ENCODE results near the gene GNAZ. TPM values are rescaled to one million over a fixed set of nuclear protein-coding genes. Genes with fewer than 3 reads are reported as not detected.
A peak's percentile ranks its signal among the peaks of the same experiment; 100 is the strongest.

The GNAZ gene
- total and polyA plus RNA-seq, 7 experiments from 2014 or later = 0.12 to 2.0 (median 0.31) TPM; not detected in 3

DNA sequence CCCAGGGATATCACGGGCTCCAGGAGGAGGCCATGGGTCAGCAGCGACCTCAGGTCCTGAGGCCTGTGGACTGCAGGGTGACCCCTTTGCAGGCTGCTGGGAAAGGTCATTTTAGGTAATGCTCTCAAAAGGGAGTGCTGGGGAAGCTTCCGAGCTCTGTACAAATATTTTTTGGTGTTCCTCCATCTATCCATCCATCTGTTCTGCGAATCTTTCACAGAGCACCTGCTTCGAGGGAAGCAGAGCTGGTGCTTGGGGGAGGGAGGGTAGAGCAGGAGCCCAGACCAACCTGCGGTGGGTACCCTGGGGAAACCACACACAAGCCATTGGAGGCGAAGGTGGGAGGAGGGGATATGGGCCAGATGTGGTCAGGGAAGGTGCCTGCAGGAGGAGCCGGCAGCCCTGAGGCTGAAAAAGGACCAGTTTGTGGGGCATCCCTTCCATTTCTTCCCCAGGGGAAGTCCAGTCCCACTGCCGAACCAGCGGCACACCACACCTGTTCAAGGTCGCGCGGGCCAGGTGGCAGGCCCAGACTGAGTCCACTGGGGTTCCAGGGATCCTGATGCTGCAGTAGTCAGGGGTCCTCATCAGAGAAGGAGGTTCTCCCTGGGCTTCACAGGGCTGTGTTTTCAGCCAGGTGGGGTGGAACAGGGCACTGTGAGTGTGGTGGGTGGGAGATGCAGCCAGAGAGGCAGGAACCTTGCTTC is 13.1 kb downstream of the GNAZ start:
- Mint-ChIP-seq H3K9me3 (no peaks in the 10 kb centered on the region), H3K27ac (no peak overlapping the region), H3K27me3 (peaks cover 0 to 6% (median 0%) of the 10 kb centered on the region in 5 donors), H3K4me1 (peaks cover 0 to 9% (median 3%) of the 10 kb centered on the region in 7 donors), H3K36me3 (no peaks in the 10 kb centered on the region), H3K4me3 (no peak overlapping the region)
- intact Hi-C loops (cut with micrococcal nuclease) = no loop called here
- no peaks in the 10 kb centered on the region for H3K4me1 ChIP-seq (ENCODE audit: control insufficient read depth in 2 of 2, insufficient read depth in 2 of 2, low read length in 2 of 2)
- no peak for ATAC-seq
- ChIA-PET POLR2A (no interaction called here), CTCF (no interaction called here)
- no peaks in the 10 kb centered on the region for H3K9me3 ChIP-seq (ENCODE audit: control insufficient read depth in 2 of 3, low read length in 3 of 3)
- H3K27ac ChIP-seq (ENCODE audit: low read depth, low read length) = no peak overlapping the region
- DNase-seq = no peak
- no peaks in the 10 kb centered on the region for H3K27me3 ChIP-seq (ENCODE audit: control insufficient read depth in 2 of 2, insufficient read depth in 2 of 2, low read length in 2 of 2)
- H3K4me3 ChIP-seq (ENCODE audit: low read length) = no peak overlapping the region
- H3K36me3 ChIP-seq (ENCODE audit: control insufficient read depth in 2 of 3, insufficient read depth in 3 of 3, low read length in 3 of 3) = no peaks in the 10 kb centered on the region

DNA sequence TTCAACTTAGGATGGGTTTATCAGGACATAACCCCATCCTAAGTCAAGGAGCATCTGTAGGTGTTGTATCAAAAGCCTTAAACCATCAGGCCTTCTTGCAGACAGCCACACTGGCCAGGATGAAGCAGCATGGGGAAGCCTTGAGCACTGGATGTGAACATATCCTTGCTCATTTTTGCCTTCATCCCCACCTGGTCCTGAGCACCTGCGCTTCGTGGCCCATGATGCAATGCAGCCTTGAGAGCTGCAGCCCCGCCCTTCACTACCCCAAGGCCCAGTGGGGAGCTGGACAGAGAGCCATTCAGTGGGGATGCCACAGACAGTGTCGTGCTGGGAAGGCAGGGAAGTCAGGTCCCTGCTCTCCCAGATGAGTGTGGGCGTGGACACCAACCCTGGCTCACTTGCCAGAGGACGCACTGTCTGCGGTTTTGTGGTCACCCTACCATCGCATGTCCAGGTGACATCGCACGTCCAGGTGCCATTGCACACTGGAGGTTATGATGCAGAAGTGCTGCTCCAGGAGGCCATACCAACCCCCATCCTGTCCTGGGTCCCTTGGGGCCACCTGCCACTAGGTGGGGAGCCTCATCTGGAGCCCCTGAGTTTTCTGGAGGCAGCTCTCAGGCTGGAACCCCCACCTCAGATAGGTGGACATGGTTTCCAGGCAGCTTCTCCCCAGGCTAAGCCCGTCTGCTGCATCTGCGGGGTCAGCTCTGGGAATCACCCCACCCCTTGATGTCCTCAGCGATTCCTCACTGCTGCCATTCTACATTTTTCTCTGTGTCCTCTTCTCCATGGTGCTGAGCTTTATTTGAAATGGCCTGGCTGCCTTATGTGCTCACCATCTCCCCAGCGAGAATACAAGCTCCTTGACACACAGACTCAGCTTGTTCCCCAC is 14.4 kb downstream of the GNAZ start:
- intact Hi-C loops (cut with micrococcal nuclease) = no loop called here

DNA sequence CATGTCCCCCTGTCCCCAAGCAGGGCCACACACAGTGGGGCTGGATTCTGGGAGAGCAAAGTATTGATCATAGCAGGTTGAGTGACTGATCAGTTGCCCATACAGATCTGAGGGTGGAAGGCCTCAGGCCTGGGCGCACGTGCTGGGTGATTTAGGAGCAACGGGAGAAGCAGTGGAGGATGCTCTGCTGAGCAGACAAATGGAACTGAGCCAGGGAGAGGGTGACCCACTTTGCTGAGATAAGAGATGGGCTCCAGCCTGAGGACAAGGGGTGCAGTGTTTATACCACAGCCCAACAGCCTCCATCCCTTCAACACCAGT is 15.0 kb downstream of the GNAZ start:
- DNase-seq = no peak
- Mint-ChIP-seq H3K36me3 (no peaks in the 10 kb centered on the region), H3K4me1 (peaks cover 0 to 9% (median 3%) of the 10 kb centered on the region in 7 donors), H3K4me3 (no peak overlapping the region), H3K27ac (no peak overlapping the region), H3K9me3 (no peaks in the 10 kb centered on the region), H3K27me3 (peaks cover 0 to 6% (median 0%) of the 10 kb centered on the region in 5 donors)
- Histone ChIP-seq H3K4me3 (ENCODE audit: low read length) (no peak overlapping the region), H3K4me1 (ENCODE audit: control insufficient read depth in 2 of 2, insufficient read depth in 2 of 2, low read length in 2 of 2) (no peaks in the 10 kb centered on the region), H3K9me3 (ENCODE audit: control insufficient read depth in 2 of 3, low read length in 3 of 3) (no peaks in the 10 kb centered on the region), H3K27me3 (ENCODE audit: control insufficient read depth in 2 of 2, insufficient read depth in 2 of 2, low read length in 2 of 2) (no peaks in the 10 kb centered on the region), H3K27ac (ENCODE audit: low read depth, low read length) (no peak overlapping the region), H3K36me3 (ENCODE audit: control insufficient read depth in 2 of 3, insufficient read depth in 3 of 3, low read length in 3 of 3) (no peaks in the 10 kb centered on the region)
- ATAC-seq = no peak
- ChIA-PET POLR2A (no interaction called here), CTCF (no interaction called here)
- intact Hi-C loops (cut with micrococcal nuclease) = no loop called here

More for the DNA sequence above, 14.4 kb downstream of the GNAZ start:
- Mint-ChIP-seq H3K4me3 (no peak overlapping the region), H3K9me3 (no peaks in the 10 kb centered on the region), H3K27me3 (peaks cover 0 to 6% (median 0%) of the 10 kb centered on the region in 5 donors), H3K27ac (no peak overlapping the region), H3K4me1 (peaks cover 0 to 9% (median 3%) of the 10 kb centered on the region in 7 donors), H3K36me3 (no peaks in the 10 kb centered on the region)
- DNase-seq (no peak), ATAC-seq (no peak)
- ChIA-PET CTCF (no interaction called here), POLR2A (no interaction called here)
- H3K4me1 ChIP-seq (ENCODE audit: control insufficient read depth in 2 of 2, insufficient read depth in 2 of 2, low read length in 2 of 2) = no peaks in the 10 kb centered on the region
- H3K27me3 ChIP-seq (ENCODE audit: control insufficient read depth in 2 of 2, insufficient read depth in 2 of 2, low read length in 2 of 2) = no peaks in the 10 kb centered on the region
- no peaks in the 10 kb centered on the region for H3K9me3 ChIP-seq (ENCODE audit: control insufficient read depth in 2 of 3, low read length in 3 of 3)
- H3K27ac ChIP-seq (ENCODE audit: low read depth, low read length) = no peak overlapping the region
- H3K36me3 ChIP-seq (ENCODE audit: control insufficient read depth in 2 of 3, insufficient read depth in 3 of 3, low read length in 3 of 3) = no peaks in the 10 kb centered on the region
- no peak overlapping the region for H3K4me3 ChIP-seq (ENCODE audit: low read length)

DNA sequence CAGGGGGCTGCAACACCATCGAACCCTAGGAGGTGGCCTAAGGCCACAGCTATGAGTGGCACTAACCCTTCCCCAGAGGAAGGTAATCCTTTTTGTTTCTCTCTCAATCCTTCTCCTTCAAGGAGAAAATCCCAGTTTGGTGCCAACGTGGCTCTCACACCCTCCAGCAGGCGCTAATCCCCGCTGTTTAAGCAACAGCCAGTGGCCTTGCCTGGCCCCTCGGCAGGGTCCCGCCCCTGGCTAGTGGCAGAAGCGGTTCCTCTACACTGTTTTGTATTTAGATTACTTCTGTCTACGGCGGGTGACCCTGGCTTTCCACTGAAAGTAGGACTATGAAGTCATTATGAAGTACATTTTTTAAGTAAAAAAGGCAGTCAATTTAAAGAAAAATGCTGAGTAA is 15.5 kb downstream of the GNAZ start:
- intact Hi-C loops (cut with micrococcal nuclease) = no loop called here

DNA sequence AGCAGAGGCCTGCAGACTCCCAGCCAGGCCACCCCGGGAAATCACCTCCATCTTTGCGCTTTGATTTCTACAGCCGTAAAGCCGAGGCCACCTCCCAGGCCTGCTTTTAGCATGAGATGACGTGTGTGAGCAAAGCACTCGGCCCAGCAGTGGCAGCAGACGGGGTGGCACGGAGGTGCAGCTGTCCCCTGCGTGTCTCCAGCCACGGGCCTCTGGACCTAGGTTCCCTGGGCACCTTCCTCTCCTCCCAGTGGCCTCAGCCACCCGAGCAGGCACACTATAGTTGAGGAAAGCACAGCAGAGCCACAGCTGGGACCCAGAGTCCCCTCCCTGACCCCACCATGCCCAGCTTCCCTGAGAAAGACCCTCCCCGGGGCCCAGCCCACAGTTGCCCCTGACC is 15.9 kb downstream of the GNAZ start:
- POLR2A ChIA-PET = no interaction called here

More for the DNA sequence above, 15.5 kb downstream of the GNAZ start:
- Mint-ChIP-seq H3K27me3 (peaks cover 0 to 6% (median 0%) of the 10 kb centered on the region in 5 donors), H3K9me3 (no peaks in the 10 kb centered on the region), H3K36me3 (no peaks in the 10 kb centered on the region), H3K27ac (no peak overlapping the region), H3K4me3 (no peak overlapping the region), H3K4me1 (peaks cover 0 to 9% (median 3%) of the 10 kb centered on the region in 7 donors)
- CTCF ChIA-PET = no interaction called here
- no peaks in the 10 kb centered on the region for H3K4me1 ChIP-seq (ENCODE audit: control insufficient read depth in 2 of 2, insufficient read depth in 2 of 2, low read length in 2 of 2)
- no peaks in the 10 kb centered on the region for H3K36me3 ChIP-seq (ENCODE audit: control insufficient read depth in 2 of 3, insufficient read depth in 3 of 3, low read length in 3 of 3)
- POLR2A ChIA-PET = no interaction called here
- DNase-seq = no peak
- no peak overlapping the region for H3K4me3 ChIP-seq (ENCODE audit: low read length)
- H3K9me3 ChIP-seq (ENCODE audit: control insufficient read depth in 2 of 3, low read length in 3 of 3) = no peaks in the 10 kb centered on the region
- no peak overlapping the region for H3K27ac ChIP-seq (ENCODE audit: low read depth, low read length)
- no peaks in the 10 kb centered on the region for H3K27me3 ChIP-seq (ENCODE audit: control insufficient read depth in 2 of 2, insufficient read depth in 2 of 2, low read length in 2 of 2)
- no peak for ATAC-seq

DNA sequence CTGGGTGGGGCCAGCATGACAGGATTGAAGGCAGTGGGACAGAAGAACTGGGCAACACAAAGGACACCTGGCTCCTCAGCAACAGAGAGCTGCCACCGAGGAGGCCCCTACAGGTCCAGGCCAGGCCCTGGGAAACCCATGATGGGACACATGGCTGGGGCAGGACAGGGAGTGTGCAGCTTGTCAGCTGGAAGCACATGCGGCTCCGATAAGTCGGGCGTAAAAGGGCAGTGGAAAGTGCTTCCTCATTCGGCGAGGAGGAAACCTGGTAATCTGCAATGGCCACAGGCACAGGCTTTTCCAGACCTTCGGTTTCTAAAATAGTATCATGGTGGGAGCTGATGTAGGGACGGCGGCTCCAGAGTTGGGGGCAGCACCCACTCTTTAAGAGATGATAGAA is 16.5 kb downstream of the GNAZ start:
- Mint-ChIP-seq H3K4me1 (peaks cover 0 to 9% (median 3%) of the 10 kb centered on the region in 7 donors), H3K27me3 (peaks cover 0 to 6% (median 0%) of the 10 kb centered on the region in 5 donors), H3K4me3 (no peak overlapping the region), H3K27ac (no peak overlapping the region), H3K36me3 (no peaks in the 10 kb centered on the region), H3K9me3 (no peaks in the 10 kb centered on the region)
- H3K4me3 ChIP-seq (ENCODE audit: low read length) = no peak overlapping the region
- no peaks in the 10 kb centered on the region for H3K4me1 ChIP-seq (ENCODE audit: control insufficient read depth in 2 of 2, insufficient read depth in 2 of 2, low read length in 2 of 2)
- ChIA-PET POLR2A (no interaction called here), CTCF (no interaction called here)
- DNase-seq (no peak), ATAC-seq (peak; percentile 30)
- H3K9me3 ChIP-seq (ENCODE audit: control insufficient read depth in 2 of 3, low read length in 3 of 3) = no peaks in the 10 kb centered on the region
- no peaks in the 10 kb centered on the region for H3K27me3 ChIP-seq (ENCODE audit: control insufficient read depth in 2 of 2, insufficient read depth in 2 of 2, low read length in 2 of 2)
- no peaks in the 10 kb centered on the region for H3K36me3 ChIP-seq (ENCODE audit: control insufficient read depth in 2 of 3, insufficient read depth in 3 of 3, low read length in 3 of 3)
- intact Hi-C loops (cut with micrococcal nuclease) = no loop called here
- no peak overlapping the region for H3K27ac ChIP-seq (ENCODE audit: low read depth, low read length)

More for the DNA sequence above, 15.9 kb downstream of the GNAZ start:
- Histone ChIP-seq H3K27me3 (ENCODE audit: control insufficient read depth in 2 of 2, insufficient read depth in 2 of 2, low read length in 2 of 2) (no peaks in the 10 kb centered on the region), H3K27ac (ENCODE audit: low read depth, low read length) (no peak overlapping the region), H3K4me1 (ENCODE audit: control insufficient read depth in 2 of 2, insufficient read depth in 2 of 2, low read length in 2 of 2) (no peaks in the 10 kb centered on the region), H3K4me3 (ENCODE audit: low read length) (no peak overlapping the region), H3K36me3 (ENCODE audit: control insufficient read depth in 2 of 3, insufficient read depth in 3 of 3, low read length in 3 of 3) (no peaks in the 10 kb centered on the region), H3K9me3 (ENCODE audit: control insufficient read depth in 2 of 3, low read length in 3 of 3) (no peaks in the 10 kb centered on the region)
- Mint-ChIP-seq H3K27ac (no peak overlapping the region), H3K36me3 (no peaks in the 10 kb centered on the region), H3K9me3 (no peaks in the 10 kb centered on the region), H3K4me3 (no peak overlapping the region), H3K27me3 (peaks cover 0 to 6% (median 0%) of the 10 kb centered on the region in 5 donors), H3K4me1 (peaks cover 0 to 9% (median 3%) of the 10 kb centered on the region in 7 donors)
- intact Hi-C loops (cut with micrococcal nuclease) = no loop called here
- DNase-seq (no peak), ATAC-seq (no peak)
- CTCF ChIA-PET = no interaction called here

Data from naive thymus-derived CD4-positive, alpha-beta T cell (primary cell).